Activated CD8-positive, alpha-beta memory T cell treated with anti-CD3 and anti-CD28 coated beads, Interleukin-2, amount 10 ng/mL, durations not matched to agents 7 days and 5 days (primary cell): ENCODE results near the gene MYL3. TPM values are rescaled to one million over a fixed set of nuclear protein-coding genes. Genes with fewer than 3 reads are reported as not detected.

Source experiments
- ATAC-seq: fragments of 150-1000 bp; cut with Tn5 transposase; one replicate; pipeline ENCODE4 v1.10.0; 2021; ENCODE audit warnings: moderate library complexity
- CTCF ChIA-PET: fragments of 350-600 bp; sonication (Branson Sonifier 250); formaldehyde crosslinking; loops from one replicate; lab custom pipeline; 2021; ENCODE audit warnings: antibody characterized with exemption; lab: Charles Lee
- DNase-seq: peaks from one replicate; pipeline ENCODE4 v3.0.0-alpha.2; 2020
- H3K27ac Mint-ChIP-seq: one replicate; pipeline ENCODE4 v1.8.0; 2021; ENCODE audit warnings: mild to moderate bottlenecking, mixed read lengths
- H3K27me3 Mint-ChIP-seq: one replicate; pipeline ENCODE4 v1.8.0; 2021; ENCODE audit warnings: mixed read lengths
- H3K36me3 Mint-ChIP-seq: one replicate; pipeline ENCODE4 v1.8.0; 2021; ENCODE audit warnings: mild to moderate bottlenecking, mixed read lengths
- H3K4me1 Mint-ChIP-seq: one replicate; pipeline ENCODE4 v1.8.0; 2021; ENCODE audit warnings: mixed read lengths
- H3K4me3 Mint-ChIP-seq: one replicate; pipeline ENCODE4 v1.8.0; 2021; ENCODE audit warnings: mild to moderate bottlenecking, moderate library complexity, mixed read lengths
- H3K9me3 Mint-ChIP-seq: one replicate; pipeline ENCODE4 v1.8.0; 2022; ENCODE audit warnings: low read depth, mixed read lengths
- total RNA-seq, 2 experiments: library from RNA; stranded (reverse); gene quantifications; one replicate each; pipeline ENCODE4 v1.2.3, GENCODE V29; 2021

MYL3 gene
- total RNA-seq, 2 experiments from 2014 or later = not detected

DNA sequence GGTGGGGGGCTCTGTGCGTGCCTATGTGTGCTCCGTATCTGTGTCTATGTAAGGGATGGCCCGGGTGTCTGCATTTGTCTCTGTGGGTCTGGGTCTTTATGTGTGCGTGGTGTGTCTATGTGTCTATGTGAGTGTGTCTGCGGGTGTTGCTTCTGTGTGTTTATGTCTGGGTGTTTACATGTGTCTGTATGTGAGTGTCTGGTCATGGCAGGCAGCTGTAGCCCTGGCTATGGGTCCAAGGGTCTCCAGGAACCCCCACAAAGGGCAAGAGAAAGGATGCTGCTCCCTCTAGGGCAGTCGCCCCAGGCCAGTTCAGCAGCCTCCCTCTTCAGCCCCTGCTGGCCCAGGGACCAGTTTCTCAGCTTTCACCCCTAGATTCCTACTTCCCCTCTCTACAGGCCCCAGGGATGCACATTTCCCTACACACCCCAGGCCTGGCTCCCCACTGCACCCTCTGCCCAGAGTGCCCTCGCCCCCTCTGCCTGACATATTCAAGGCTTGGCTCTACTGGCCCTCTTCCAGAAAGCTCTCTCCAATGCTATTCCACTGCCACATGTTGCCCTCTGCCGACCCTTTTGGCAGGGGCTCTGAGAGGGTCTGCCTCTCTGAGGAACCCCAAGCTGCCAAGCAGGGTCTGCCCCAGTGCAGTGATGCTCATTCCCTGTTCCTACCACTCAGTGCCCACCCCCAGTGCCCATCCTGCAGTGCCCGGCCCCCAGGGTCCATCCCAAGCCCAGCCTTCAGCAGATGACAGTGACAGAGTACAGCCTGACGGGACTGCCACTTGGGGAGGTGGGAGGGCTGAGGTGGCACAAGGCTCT is 1.0 kb upstream of the MYL3 start:
- H3K9me3 Mint-ChIP-seq = no peaks in the 10 kb centered on the region
- no peaks in the 10 kb centered on the region for H3K4me1 Mint-ChIP-seq
- no peak overlapping the region for H3K4me3 Mint-ChIP-seq
- H3K27ac Mint-ChIP-seq = no peak overlapping the region
- no peaks in the 10 kb centered on the region for H3K36me3 Mint-ChIP-seq
- DNase-seq = no peak
- no peaks in the 10 kb centered on the region for H3K27me3 Mint-ChIP-seq
- CTCF ChIA-PET = no interaction called here
- ATAC-seq = no peak

DNA sequence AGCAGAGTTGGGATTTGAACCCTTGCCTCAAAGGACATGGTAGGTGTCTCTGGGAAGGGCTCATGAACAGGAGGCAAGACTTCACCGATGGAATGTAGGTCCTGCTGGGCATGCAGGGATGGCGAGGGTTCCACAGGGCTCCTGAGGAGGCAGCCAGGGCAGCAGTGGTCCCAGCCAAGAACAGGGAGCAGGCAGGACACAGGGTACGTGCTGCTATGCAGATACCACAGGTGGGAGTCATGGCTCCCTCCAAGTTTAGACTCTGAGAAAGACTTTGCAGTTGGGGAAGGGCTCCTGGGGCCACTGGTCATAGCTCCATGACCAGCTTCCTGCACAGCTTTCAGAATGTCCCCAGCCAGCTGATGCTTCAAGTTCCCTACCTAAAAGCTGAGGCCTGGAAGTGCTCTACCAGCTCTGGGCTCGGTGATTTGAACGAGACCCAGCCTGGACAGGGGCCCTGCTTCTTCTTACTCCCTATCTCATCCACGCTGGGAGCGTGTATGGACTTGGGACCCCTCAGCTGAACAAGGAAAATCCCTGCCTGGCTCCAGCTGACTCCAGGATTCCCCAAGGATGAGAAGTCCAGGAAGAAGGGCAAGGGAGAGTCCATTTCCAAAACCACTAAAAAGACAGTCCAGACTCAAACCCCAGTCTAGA is 747 bp downstream of the MYL3 start:
- ATAC-seq (no peak), DNase-seq (no peak)
- Mint-ChIP-seq H3K27ac (no peak overlapping the region), H3K27me3 (no peaks in the 10 kb centered on the region), H3K9me3 (no peaks in the 10 kb centered on the region), H3K4me3 (no peak overlapping the region), H3K4me1 (no peaks in the 10 kb centered on the region), H3K36me3 (no peaks in the 10 kb centered on the region)
- CTCF ChIA-PET = interaction anchor here (1.3 kb wide), 1 partner anchor 47 kb away, joined by 5 read pairs; no protein-coding TSS in a partner anchor

DNA sequence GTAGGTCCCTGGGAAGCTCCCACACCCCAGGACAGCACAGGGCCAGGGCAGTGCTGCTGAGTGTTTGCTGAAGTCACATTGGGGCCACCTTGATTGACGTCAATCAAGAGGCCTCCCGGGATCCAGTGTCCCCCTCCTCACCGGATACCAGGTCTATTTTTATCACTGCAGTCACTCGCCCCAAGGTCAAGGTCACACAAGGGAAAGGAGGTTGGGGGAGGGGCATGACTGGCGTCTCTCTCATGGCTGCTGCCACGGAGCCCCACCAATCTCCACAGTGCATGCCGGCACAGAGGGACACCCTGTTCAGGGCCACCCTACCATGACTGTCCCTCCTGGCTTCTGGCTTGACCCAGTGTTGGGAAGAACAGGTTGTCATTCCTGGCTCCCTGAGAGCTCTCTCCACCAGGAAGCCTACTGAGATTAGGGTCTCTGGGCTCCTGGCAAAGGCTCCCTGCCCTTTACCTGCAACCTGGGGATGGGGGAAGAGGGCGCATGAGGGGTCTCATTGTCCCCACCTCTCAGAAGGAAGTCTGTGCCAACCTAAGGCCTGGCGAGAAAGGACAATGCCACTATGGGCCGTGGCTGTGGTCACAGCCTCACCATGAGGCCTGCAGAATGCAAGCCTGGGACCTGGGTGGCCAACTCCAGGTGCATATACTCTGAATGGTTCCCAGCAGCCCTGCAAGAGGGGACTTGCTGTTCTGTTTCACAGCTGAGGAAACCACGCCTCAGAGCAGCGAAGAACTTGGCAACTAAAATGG is 1.5 kb downstream of the MYL3 start:
- H3K9me3 Mint-ChIP-seq = no peaks in the 10 kb centered on the region
- no peak for DNase-seq
- CTCF ChIA-PET = no interaction called here
- H3K27ac Mint-ChIP-seq = no peak overlapping the region
- no peaks in the 10 kb centered on the region for H3K36me3 Mint-ChIP-seq
- H3K4me1 Mint-ChIP-seq = no peaks in the 10 kb centered on the region
- H3K27me3 Mint-ChIP-seq = no peaks in the 10 kb centered on the region
- H3K4me3 Mint-ChIP-seq = no peak overlapping the region
- no peak for ATAC-seq

DNA sequence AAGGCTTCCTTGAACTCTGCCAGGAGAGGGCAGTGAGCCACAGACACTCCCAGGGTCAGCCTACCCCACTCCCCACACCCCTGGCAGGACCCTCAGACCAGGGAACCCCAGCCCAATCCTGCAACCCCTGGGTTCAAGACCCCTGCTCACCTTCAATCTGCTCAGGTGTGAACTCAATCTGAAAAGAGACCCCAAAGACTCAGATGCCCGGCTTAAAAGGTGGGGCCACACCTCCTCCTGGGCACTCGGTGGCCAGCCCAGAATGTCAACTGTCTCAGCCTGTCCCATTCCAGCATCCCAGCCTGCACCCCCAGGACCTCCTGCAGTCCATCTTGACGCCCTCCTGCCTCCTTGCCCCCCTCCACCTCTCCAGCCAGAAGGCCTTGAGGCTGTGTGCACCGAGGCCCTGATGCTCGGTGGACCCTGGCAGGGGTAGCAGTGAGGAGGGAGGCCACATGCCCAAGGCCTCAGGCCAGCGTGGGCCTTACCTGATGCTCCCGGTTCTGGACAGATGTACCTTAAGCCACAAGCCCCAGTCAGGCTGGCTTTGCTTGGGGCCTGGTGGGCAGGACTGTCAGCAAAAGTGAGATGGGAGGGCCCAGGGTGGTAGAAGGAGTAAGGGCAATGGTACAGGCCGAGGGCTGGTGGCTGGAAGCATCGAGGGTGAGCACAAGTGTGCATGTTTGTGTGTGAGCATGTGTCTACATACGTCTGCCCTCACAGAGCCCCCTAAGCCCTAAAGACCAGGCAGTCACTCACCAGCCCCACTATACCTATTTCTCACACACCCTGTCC is 2.2 kb downstream of the MYL3 start:
- ATAC-seq (no peak), DNase-seq (no peak)
- Mint-ChIP-seq H3K9me3 (no peaks in the 10 kb centered on the region), H3K27me3 (no peaks in the 10 kb centered on the region), H3K4me1 (no peaks in the 10 kb centered on the region), H3K36me3 (no peaks in the 10 kb centered on the region), H3K4me3 (no peak overlapping the region), H3K27ac (no peak overlapping the region)
- CTCF ChIA-PET = no interaction called here

DNA sequence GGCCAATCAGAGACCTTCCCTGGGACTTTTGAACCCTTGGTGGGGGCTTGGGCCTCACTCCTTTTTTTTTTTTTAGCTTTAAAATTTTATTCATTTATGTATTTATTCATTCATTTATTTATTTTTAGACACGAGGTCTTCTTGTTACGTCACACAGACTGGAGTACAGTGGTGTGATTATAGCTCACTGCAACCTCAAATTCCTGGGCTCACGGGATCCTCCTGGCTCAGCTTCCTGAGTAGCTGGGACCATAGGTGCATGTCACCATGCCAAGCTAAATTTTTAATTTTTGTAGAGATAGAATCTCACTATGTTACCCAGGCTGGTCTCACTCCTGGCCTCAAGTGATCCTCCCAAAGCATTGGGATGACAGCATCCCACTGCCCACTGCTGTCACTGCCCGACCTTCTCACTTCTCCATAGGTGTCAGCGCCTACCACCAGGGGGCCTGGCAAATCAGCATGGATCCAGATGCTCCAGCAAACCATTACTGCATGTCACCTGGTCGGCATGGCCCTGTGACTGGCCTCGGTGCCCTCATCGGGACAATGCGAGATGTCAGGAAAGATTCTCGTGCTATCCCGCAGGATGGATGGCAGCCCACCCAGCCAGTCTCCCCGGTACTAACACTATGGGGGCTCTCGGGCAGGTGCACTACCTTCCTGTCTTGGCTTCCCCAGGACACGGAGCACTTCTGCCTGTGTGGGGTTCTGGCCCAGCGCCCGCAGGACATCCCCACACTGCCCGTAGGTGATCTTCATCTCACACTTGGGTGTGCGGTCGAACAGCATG is 3.0 kb downstream of the MYL3 start:
- peak; percentile 41 for ATAC-seq

DNA sequence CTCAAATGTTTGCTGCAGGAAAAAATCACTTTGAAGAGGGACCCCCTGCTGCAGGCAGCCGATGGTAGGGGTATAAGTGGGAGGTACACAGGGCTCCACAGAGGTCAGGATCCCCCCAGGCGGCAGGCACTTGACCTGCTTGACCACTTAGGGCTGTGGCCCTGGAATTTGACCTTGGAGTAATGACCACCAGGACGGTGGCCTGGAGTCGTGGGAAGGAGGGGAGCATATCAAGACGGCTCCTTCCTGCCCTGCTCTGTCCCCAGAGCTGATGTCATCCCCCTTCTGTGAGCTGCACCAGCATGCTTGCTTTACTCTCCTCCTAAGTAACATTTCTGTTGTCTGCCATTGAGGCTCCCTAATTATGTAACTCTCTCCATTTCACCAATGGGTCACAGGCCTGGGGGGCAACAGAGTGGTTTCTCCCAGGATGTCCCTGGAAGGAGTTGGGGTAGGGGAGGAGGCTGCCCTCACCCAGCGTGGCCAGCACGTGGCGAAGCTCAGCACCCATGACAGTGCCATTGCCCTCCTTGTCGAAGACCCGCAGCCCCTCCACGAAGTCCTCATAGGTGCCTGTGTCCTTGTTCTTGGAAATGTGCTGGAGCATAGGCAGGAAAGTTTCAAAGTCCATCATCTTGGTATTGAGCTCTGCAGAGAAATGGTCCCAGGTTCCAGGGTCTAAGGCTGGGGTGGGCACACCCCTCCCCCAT is 4.1 kb downstream of the MYL3 start:
- H3K27ac Mint-ChIP-seq = no peak overlapping the region

More for the DNA sequence above, 3.0 kb downstream of the MYL3 start:
- no peak overlapping the region for H3K4me3 Mint-ChIP-seq
- no peaks in the 10 kb centered on the region for H3K4me1 Mint-ChIP-seq
- no peaks in the 10 kb centered on the region for H3K36me3 Mint-ChIP-seq
- no peak for DNase-seq
- no peak overlapping the region for H3K27ac Mint-ChIP-seq
- CTCF ChIA-PET = interaction anchor here (0.9 to 2.0 kb wide), 4 partner anchors 11 to 464 kb away, joined by 3 to 5 read pairs (median 4); no protein-coding TSS in a partner anchor
- no peaks in the 10 kb centered on the region for H3K9me3 Mint-ChIP-seq
- no peaks in the 10 kb centered on the region for H3K27me3 Mint-ChIP-seq

DNA sequence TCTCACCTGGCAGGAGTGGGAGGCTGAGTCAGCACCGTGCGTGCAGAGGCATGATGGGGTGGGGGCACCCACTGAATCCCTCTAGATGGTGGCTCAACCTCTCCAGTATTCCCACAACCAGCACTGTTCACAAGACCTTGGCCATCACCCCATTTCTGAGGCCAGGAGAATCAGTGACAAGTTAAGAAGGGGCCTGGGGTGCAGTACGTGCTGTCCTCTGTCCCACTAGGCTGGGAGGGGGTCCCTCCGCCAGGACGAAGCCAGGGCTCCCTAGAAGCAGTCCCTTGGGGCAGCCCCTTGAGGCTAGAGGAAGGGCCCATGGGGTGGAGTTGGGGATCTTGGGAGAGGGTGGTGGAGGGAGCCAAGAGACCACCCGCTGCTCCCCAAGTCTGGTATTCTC is 4.8 kb downstream of the MYL3 start:
- Mint-ChIP-seq H3K4me3 (no peak overlapping the region), H3K36me3 (no peaks in the 10 kb centered on the region), H3K27me3 (no peaks in the 10 kb centered on the region), H3K4me1 (no peaks in the 10 kb centered on the region), H3K9me3 (no peaks in the 10 kb centered on the region), H3K27ac (no peak overlapping the region)
- ATAC-seq = no peak
- CTCF ChIA-PET = interaction anchor here (1.6 to 2.0 kb wide), 2 partner anchors 13 to 51 kb away, joined by 4 to 5 read pairs; no protein-coding TSS in a partner anchor
- no peak for DNase-seq

More for the DNA sequence above, 4.1 kb downstream of the MYL3 start:
- Mint-ChIP-seq H3K9me3 (no peaks in the 10 kb centered on the region), H3K27me3 (no peaks in the 10 kb centered on the region), H3K4me3 (no peak overlapping the region), H3K36me3 (no peaks in the 10 kb centered on the region), H3K4me1 (no peaks in the 10 kb centered on the region)
- CTCF ChIA-PET = interaction anchor here (0.6 to 2.0 kb wide), 5 partner anchors 12 to 465 kb away, joined by 3 to 5 read pairs (median 3); no protein-coding TSS in a partner anchor
- DNase-seq (no peak), ATAC-seq (no peak)

DNA sequence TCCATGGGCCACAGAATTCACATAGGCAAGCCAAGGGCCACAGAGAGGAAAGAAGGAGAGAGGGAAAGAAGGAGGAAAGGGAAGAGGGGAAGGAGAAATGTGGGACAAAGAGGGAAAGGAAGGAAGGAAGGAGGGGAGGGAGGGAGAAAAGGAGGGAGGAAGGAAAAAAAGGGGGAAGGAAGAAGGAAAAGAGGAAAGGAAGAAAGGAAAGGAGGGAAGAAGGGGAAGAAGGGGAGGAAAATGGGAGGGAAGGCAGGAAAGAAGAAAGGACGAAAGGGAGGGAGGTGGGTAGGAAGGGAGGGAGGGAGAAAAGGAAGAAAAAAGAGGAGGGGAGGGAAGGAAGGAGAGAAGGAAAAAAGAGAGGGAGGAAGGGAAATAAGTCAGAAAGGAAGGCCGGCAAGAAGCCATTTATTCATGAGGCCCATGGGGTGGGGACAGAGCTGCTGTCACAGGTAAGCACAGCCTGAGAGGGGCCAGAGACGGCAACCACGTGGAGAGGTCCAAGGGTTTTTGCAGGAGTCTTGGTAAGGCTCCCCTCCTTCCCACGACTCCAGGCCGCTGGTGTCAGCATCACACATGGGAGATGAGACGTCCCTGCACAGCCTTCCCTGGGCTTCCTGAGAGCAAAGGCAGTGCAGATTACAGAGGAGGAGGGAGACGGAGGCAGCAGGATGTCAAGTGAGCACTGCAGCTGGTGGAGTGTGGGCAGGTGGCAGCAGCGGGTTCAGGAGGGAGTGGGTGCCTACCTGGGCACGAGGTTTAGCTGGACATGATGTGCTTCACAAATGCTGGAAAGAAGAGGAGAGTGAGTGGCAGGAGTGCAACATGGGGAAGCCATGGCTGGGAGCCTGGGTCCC is 5.5 kb downstream of the MYL3 start:
- no peak for ATAC-seq
- Mint-ChIP-seq H3K4me3 (no peak overlapping the region), H3K27ac (no peak overlapping the region), H3K36me3 (no peaks in the 10 kb centered on the region), H3K9me3 (no peaks in the 10 kb centered on the region), H3K4me1 (no peaks in the 10 kb centered on the region), H3K27me3 (no peaks in the 10 kb centered on the region)
- DNase-seq = no peak
- CTCF ChIA-PET = no interaction called here

DNA sequence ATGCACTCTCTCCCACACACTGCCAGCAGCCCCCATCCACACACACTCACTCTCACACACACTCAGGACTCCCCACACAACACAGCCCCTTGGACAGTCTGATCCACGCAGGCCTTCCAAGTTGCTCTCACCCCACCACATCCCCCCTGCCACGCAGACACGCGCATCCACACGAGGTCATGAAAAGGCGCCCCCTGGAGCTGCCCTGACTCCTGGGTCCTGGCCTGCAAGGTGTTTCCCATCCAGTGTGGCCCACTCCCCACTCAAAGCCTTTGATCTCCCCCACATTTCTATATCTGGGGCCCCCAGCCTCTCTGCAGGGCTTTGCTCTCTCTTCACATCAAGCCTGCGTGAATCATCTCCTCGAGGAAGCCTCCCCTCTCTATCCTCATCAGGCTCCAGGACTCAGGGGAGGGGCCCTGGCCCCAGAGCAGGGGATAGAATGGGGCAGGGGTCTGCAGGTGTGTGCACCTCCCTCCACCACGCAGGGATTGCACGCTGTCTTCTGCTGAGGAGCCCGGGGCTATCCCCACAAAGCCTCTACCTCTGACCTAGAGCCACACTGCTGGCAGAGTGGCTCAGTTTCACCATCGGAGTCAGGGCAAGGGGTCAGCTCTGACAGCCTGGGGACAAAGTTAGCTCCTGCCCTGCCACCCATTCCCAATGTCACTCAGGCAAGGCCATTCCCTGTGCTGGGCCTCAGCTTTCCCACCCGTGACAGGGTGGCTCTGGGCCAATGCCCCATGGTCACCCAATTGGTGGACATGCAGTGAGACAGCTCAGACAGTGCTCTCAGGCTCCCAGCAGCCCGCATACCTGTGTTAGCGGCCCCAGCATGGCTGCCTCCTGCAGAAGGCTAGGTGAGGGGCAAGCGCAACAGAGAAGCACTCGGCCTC is 6.4 kb downstream of the MYL3 start:
- DNase-seq (no peak), ATAC-seq (no peak)
- Mint-ChIP-seq H3K4me1 (no peaks in the 10 kb centered on the region), H3K27me3 (no peaks in the 10 kb centered on the region), H3K9me3 (no peaks in the 10 kb centered on the region), H3K27ac (no peak overlapping the region), H3K4me3 (no peak overlapping the region), H3K36me3 (no peaks in the 10 kb centered on the region)
- CTCF ChIA-PET = no interaction called here

DNA sequence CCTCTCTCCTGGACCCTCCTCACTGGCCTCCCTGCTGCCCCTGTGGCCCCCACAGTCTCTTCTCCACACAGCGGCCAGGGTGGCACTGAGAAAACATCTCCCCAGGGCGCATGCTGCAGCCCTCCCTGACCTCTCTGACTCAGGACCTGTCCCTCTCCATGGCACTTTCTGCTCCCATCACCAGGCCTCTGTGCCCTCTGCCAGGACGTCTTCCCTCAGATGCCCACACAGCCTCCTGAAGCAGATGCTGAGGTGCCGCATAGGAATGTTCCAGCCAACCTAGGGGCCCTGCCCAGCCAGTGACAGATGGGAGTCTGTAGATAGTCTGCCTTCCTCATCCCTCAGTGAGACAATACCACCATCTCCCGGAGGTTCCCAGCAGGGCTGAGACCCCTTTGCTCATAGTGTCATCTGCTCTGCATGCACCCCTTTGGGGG is 8.7 kb downstream of the MYL3 start:
- Mint-ChIP-seq H3K4me1 (no peaks in the 10 kb centered on the region), H3K4me3 (no peak overlapping the region)
- CTCF ChIA-PET = no interaction called here

More for the DNA sequence above, 8.7 kb downstream of the MYL3 start:
- H3K36me3 Mint-ChIP-seq = no peaks in the 10 kb centered on the region
- no peak overlapping the region for H3K27ac Mint-ChIP-seq
- H3K27me3 Mint-ChIP-seq = no peaks in the 10 kb centered on the region
- ATAC-seq (no peak), DNase-seq (no peak)
- no peaks in the 10 kb centered on the region for H3K9me3 Mint-ChIP-seq
